GM21786 (cell line): ENCODE measurements around the gene ATF1.
A peak's percentile ranks its signal among the peaks of the same experiment; 100 is the strongest.

Experiments used
- ATAC-seq: cut with Tn5 transposase; IDR thresholded peaks from one replicate; pipeline ENCODE4 v1.9.1; 2021; ENCODE audit not compliant: unreplicated experiment

Gene ATF1

GRCh38 chr12:50763639-50764285 lies at the start of gene ATF1:
Gene ATF1 (plus strand): TSS chr12:50764101. CDS start chr12:50780146, 16,045 bp downstream.
- peak; percentile 79 for ATAC-seq

- ATAC-seq: no peak
Measured at GRCh38 chr12:50715174-50715573, 48.7 kb upstream of the ATF1 start.

- ATAC-seq: no peak
Measured at GRCh38 chr12:50718760-50719159, 45.1 kb upstream of the ATF1 start.

- no peak for ATAC-seq
Measured at GRCh38 chr12:50720085-50720484, 43.8 kb upstream of the ATF1 start.

GRCh38 chr12:50720501-50720900 lies 43.4 kb upstream of the ATF1 start:
- no peak for ATAC-seq

- no peak for ATAC-seq
Measured at GRCh38 chr12:50723865-50724264, 40.0 kb upstream of the ATF1 start.

GRCh38 chr12:50725011-50725942 lies 38.6 kb upstream of the ATF1 start:
- no peak for ATAC-seq

GRCh38 chr12:50727466-50727865 lies 36.4 kb upstream of the ATF1 start:
- no peak for ATAC-seq

GRCh38 chr12:50728417-50728816 lies 35.5 kb upstream of the ATF1 start:
- no peak for ATAC-seq

GRCh38 chr12:50728841-50729240 lies 35.1 kb upstream of the ATF1 start:
- no peak for ATAC-seq

GRCh38 chr12:50732591-50732990 lies 31.3 kb upstream of the ATF1 start:
- ATAC-seq: no peak

- no peak for ATAC-seq
Measured at GRCh38 chr12:50733706-50734105, 30.2 kb upstream of the ATF1 start.

- no peak for ATAC-seq
Measured at GRCh38 chr12:50734409-50735263, 29.3 kb upstream of the ATF1 start.

- ATAC-seq: no peak
Measured at GRCh38 chr12:50739611-50740010, 24.3 kb upstream of the ATF1 start.

- no peak for ATAC-seq
Measured at GRCh38 chr12:50740307-50740706, 23.6 kb upstream of the ATF1 start.

GRCh38 chr12:50742776-50743175 lies 21.1 kb upstream of the ATF1 start:
- ATAC-seq: no peak

GRCh38 chr12:50745861-50746260 lies 18.0 kb upstream of the ATF1 start:
- no peak for ATAC-seq

- no peak for ATAC-seq
Measured at GRCh38 chr12:50746431-50746830, 17.5 kb upstream of the ATF1 start.

GRCh38 chr12:50747817-50748216 lies 16.1 kb upstream of the ATF1 start:
- no peak for ATAC-seq

- ATAC-seq: no peak
Measured at GRCh38 chr12:50749459-50749882, 14.4 kb upstream of the ATF1 start.

- no peak for ATAC-seq
Measured at GRCh38 chr12:50750366-50750765, 13.5 kb upstream of the ATF1 start.
